GM13976 (cell line): Measurements from ENCODE around the gene MLXIP.
"Not testable (repeated sequence)": the region's sequence is repeated elsewhere in the genome, so short reads cannot be mapped to it uniquely, and the experiment has no call there.

Source experiments
- DNase-seq: peaks from one replicate; pipeline ENCODE4 v3.0.0; 2012; ENCODE audit warnings: low spot score
- CTCF ChIP-seq: IDR thresholded peaks from 2 replicates; pipeline ENCODE4 v1.5.1; 2012; ENCODE audit warnings: borderline replicate concordance, mild to moderate bottlenecking; ENCODE audit not compliant: insufficient read depth; ENCODE audit errors: extremely low read depth, missing control alignments, control extremely low read depth
- in situ Hi-C: fragments of 300-500 bp; cut with MboI; formaldehyde crosslinking; loops from one replicate; pipeline ENCODE4 v1.12.0; 2022; ENCODE audit warnings: low sequenced_read_pairs, mixed read lengths, inconsistent platforms; ENCODE audit not compliant: unreplicated experiment

The MLXIP gene

GRCh38 chr12:122052285-122052684, 26.3 kb upstream of the MLXIP start:
- DNase-seq, result no peak
- in situ Hi-C loops, result no loop called here
- TF ChIP-seq CTCF, result no peak

GRCh38 chr12:122054842-122055520, 23.6 kb upstream of the MLXIP start:
- TF ChIP-seq CTCF, result no peak
- in situ Hi-C loops, result loop anchor here (5.0 kb wide), 1 partner anchor 67 kb away; no protein-coding TSS in a partner anchor
- no peak for DNase-seq

- DNase-seq, result not testable (repeated sequence)
- in situ Hi-C loops, result loop anchor here (5.0 kb wide), 1 partner anchor 66 kb away; no protein-coding TSS in a partner anchor
Observed at GRCh38 chr12:122056406-122056805, 22.1 kb upstream of the MLXIP start.

- in situ Hi-C loops, result loop anchor here (5.0 kb wide), 1 partner anchor 65 kb away; no protein-coding TSS in a partner anchor
- no peak for DNase-seq
- TF ChIP-seq CTCF, result no peak
Observed at GRCh38 chr12:122057007-122057735, 21.4 kb upstream of the MLXIP start.

GRCh38 chr12:122057769-122058168, 20.8 kb upstream of the MLXIP start:
- no peak for TF ChIP-seq CTCF
- in situ Hi-C loops, result loop anchor here (5.0 kb wide), 1 partner anchor 65 kb away; no protein-coding TSS in a partner anchor
- no peak for DNase-seq

- no peak for DNase-seq
- TF ChIP-seq CTCF, result no peak
- in situ Hi-C loops, result loop anchor here (5.0 kb wide), 1 partner anchor 64 kb away; no protein-coding TSS in a partner anchor
Observed at GRCh38 chr12:122058549-122059149, 19.9 kb upstream of the MLXIP start.

- DNase-seq, result no peak
- in situ Hi-C loops, result loop anchor here (5.0 kb wide), 1 partner anchor 63 kb away; no protein-coding TSS in a partner anchor
- TF ChIP-seq CTCF, result no peak
Observed at GRCh38 chr12:122059203-122059960, 19.2 kb upstream of the MLXIP start.
